A549 (cell line): ENCODE data around the gene CAPN6. TPM values are rescaled to one million over a fixed set of nuclear protein-coding genes. Genes with fewer than 3 reads are reported as not detected.

Experiments used
- ATAC-seq, 2 experiments: fragments of 200-7000 bp in 1 of 2; fragments of >200 bp in 1 of 2; cut with Nextera tagmentation in 1 of 2; cut with Tn5 transposase in 1 of 2; 3 replicates each; pipeline versions ENCODE4 v1.8.0 to v1.9.1; 2018 to 2020; ENCODE audit warnings: mild to moderate bottlenecking in 1 of 2, moderate library complexity in 1 of 2
- CTCF ChIA-PET: fragments of 300-600 bp; sonication (Branson Sonifier 250); formaldehyde crosslinking; extraction: SDS; loops from one replicate; lab custom pipeline; 2021; ENCODE audit warnings: antibody characterized with exemption, inconsistent platforms; lab: Yijun Ruan, JAX
- POLR2A ChIA-PET: fragments of 350-600 bp; formaldehyde crosslinking; extraction: SDS; loops from one replicate; lab custom pipeline; 2021; ENCODE audit warnings: antibody characterized with exemption, inconsistent platforms; lab: Yijun Ruan, JAX
- DNase-seq, 2 experiments: peaks; one replicate each; pipeline versions ENCODE4 v3.0.0 to v3.0.0-alpha.2; 2011 to 2016; ENCODE audit warnings: low read depth in 1 of 2, low spot score in 1 of 2
- FAIRE-seq: peaks from 2 replicates; lab custom pipeline; 2011; peaks lifted over from hg19 to GRCh38; lab: Jason Lieb, UNC
- H3K27ac ChIP-seq, 2 experiments: fragments of >200 bp; sonication (Bioruptor Twin); formaldehyde crosslinking; 3 replicates each; pipeline ENCODE4 v1.5.1; 2016 to 2017
- H3K4me1 ChIP-seq: fragments of >200 bp; sonication (Bioruptor Twin); formaldehyde crosslinking; 3 replicates; pipeline ENCODE4 v1.6.1; 2016
- H3K4me2 ChIP-seq: fragments of >200 bp; sonication (Bioruptor Twin); formaldehyde crosslinking; 3 replicates; pipeline ENCODE4 v1.6.1; 2016
- H3K4me3 ChIP-seq: fragments of >200 bp; sonication (Bioruptor Twin); formaldehyde crosslinking; 3 replicates; pipeline ENCODE4 v1.5.1; 2016
- H3K9me3 ChIP-seq: fragments of >200 bp; sonication (Bioruptor Twin); formaldehyde crosslinking; 3 replicates; pipeline ENCODE4 v1.6.1; 2016
- BHLHE40 ChIP-seq: IDR thresholded peaks from 2 replicates; pipeline ENCODE4 v1.6.1; 2012; ENCODE audit warnings: low read depth, low read length, inconsistent platforms
- CBX8 ChIP-seq: fragments of 200-600 bp; sonication (generic); IDR thresholded peaks from 2 replicates; pipeline ENCODE4 v1.6.1; 2016
- CEBPB ChIP-seq, 2 experiments: fragments of >200 bp in 1 of 2; sonication (Bioruptor Twin) in 1 of 2; formaldehyde crosslinking in 1 of 2; IDR thresholded peaks; 2 replicates each; pipeline ENCODE4 v1.6.1; 2012 to 2016
- EHF ChIP-seq: fragments of 250-450 bp; sonication (Bioruptor Pico); IDR thresholded peaks from 2 replicates; pipeline ENCODE4 v1.5.0; 2020; ENCODE audit warnings: mild to moderate bottlenecking
- EP300 ChIP-seq, 2 experiments: fragments of >200 bp; sonication (Bioruptor Twin); formaldehyde crosslinking; IDR thresholded peaks; 2 replicates in 1 of 2; 3 replicates in 1 of 2; pipeline ENCODE4 v1.6.1; 2016 to 2017
- ESRRA ChIP-seq: fragments of 150-350 bp; IDR thresholded peaks from 2 replicates; pipeline ENCODE4 v1.6.1; 2014; ENCODE audit warnings: mild to moderate bottlenecking, low read length, borderline replicate concordance
- FOSB ChIP-seq: fragments of 250-450 bp; sonication (Bioruptor Pico); IDR thresholded peaks from 2 replicates; pipeline ENCODE4 v1.5.0; 2020; ENCODE audit warnings: mild to moderate bottlenecking, moderate library complexity
- HOXB13 ChIP-seq: fragments of 250-450 bp; sonication (Bioruptor Pico); IDR thresholded peaks from 2 replicates; pipeline ENCODE4 v1.5.0; 2020; ENCODE audit warnings: low read depth, mild to moderate bottlenecking, moderate library complexity
- HOXB5 ChIP-seq: fragments of 250-450 bp; sonication (Bioruptor Pico); IDR thresholded peaks from 2 replicates; pipeline ENCODE4 v1.5.0; 2020; ENCODE audit warnings: mild to moderate bottlenecking, moderate library complexity
- JUN ChIP-seq, 2 experiments: fragments of >200 bp; sonication (Bioruptor Twin); formaldehyde crosslinking; IDR thresholded peaks; 2 replicates in 1 of 2; 3 replicates in 1 of 2; pipeline ENCODE4 v1.6.1; 2016 to 2017
- KDM5A ChIP-seq: fragments of 200-600 bp; sonication (generic); IDR thresholded peaks from 2 replicates; pipeline ENCODE4 v1.6.1; 2016; ENCODE audit warnings: antibody characterized with exemption, mild to moderate bottlenecking
- MAZ ChIP-seq: fragments of 150-350 bp; IDR thresholded peaks from 2 replicates; pipeline ENCODE4 v1.6.1; 2014; ENCODE audit warnings: antibody characterized with exemption, low read depth, low read length, borderline replicate concordance
- MYC ChIP-seq: IDR thresholded peaks from 2 replicates; pipeline ENCODE4 v1.6.1; 2012; ENCODE audit warnings: mild to moderate bottlenecking, inconsistent platforms, low read length, improper control_type of control experiment, borderline replicate concordance
- NFE2L2 ChIP-seq: fragments of 150-350 bp; conservative IDR thresholded peaks from 2 replicates; pipeline ENCODE4 v1.6.1; 2014; ENCODE audit warnings: low read length
- RAD21 ChIP-seq, 2 experiments: fragments of >200 bp in 1 of 2; sonication (Bioruptor Twin) in 1 of 2; formaldehyde crosslinking in 1 of 2; IDR thresholded peaks in 1 of 2; conservative IDR thresholded peaks in 1 of 2; 2 replicates in 1 of 2; 3 replicates in 1 of 2; pipeline ENCODE4 v1.6.1; 2012 to 2018; ENCODE audit warnings: inconsistent platforms in 1 of 2
- RFX5 ChIP-seq: fragments of 450-650 bp; IDR thresholded peaks from 2 replicates; pipeline ENCODE4 v1.7.1; 2014; ENCODE audit warnings: antibody characterized with exemption, mild to moderate bottlenecking, moderate library complexity
- TFCP2L1 ChIP-seq: fragments of 250-450 bp; sonication (Bioruptor Pico); IDR thresholded peaks from 2 replicates; pipeline ENCODE4 v1.5.0; 2021; ENCODE audit warnings: mild to moderate bottlenecking
- TP53 ChIP-seq: fragments of 250-450 bp; sonication (Bioruptor Pico); IDR thresholded peaks from 2 replicates; pipeline ENCODE4 v1.5.0; 2021; ENCODE audit warnings: mild to moderate bottlenecking, moderate library complexity
- ZC3H11A ChIP-seq: fragments of 450-650 bp; IDR thresholded peaks from 2 replicates; pipeline ENCODE4 v1.6.1; 2014; ENCODE audit warnings: antibody characterized with exemption, mild to moderate bottlenecking
- WGBS: methylation state at CpG from one replicate; pipeline ENCODE4 v1.1.6; 2017; ENCODE audit errors: missing lambda C conversion rate; 5-methylcytosine and 5-hydroxymethylcytosine counted together
- polyA plus RNA-seq, 4 experiments: library from polyadenylated mRNA; depleted of rRNA in 3 of 4; stranded (reverse); fragments of >200 nt; fragmentation: RNase III in 1 of 4; extraction: RNeasy Plus Mini Kit Qiagen cat#74134 plus additional on column Dnase treatment in 1 of 4; gene quantifications; 2 replicates in 3 of 4; 3 replicates in 1 of 4; pipeline ENCODE4 v1.2.3, GENCODE V29; 2011 to 2017
- TF ChIP-seq, protein P1 (sequence below): IDR thresholded peaks from 2 replicates; pipeline ENCODE4 v1.6.1; 2012
- TF ChIP-seq, protein P2 (sequence below): fragments of >200 bp; sonication (Bioruptor Twin); formaldehyde crosslinking; IDR thresholded peaks from 3 replicates; pipeline ENCODE4 v1.6.1; 2016
- TF ChIP-seq, protein P3 (sequence below): fragments of 250-450 bp; sonication (Bioruptor Pico); IDR thresholded peaks from 2 replicates; pipeline ENCODE4 v1.5.0; 2020; ENCODE audit warnings: low read depth, mild to moderate bottlenecking, moderate library complexity
- TF ChIP-seq, protein P4 (sequence below): fragments of >200 bp; sonication (Bioruptor Twin); formaldehyde crosslinking; IDR thresholded peaks from 2 replicates; pipeline ENCODE4 v1.6.1; 2016
- TF ChIP-seq, protein P5 (sequence below): fragments of 250-450 bp; sonication (Bioruptor Pico); IDR thresholded peaks from 2 replicates; pipeline ENCODE4 v1.5.0; 2021; ENCODE audit warnings: mild to moderate bottlenecking, moderate library complexity, borderline replicate concordance

CAPN6 gene
- polyA plus RNA-seq, 2 of the 4 experiments (the other 2 are of a cell fraction), result not detected

DNA sequence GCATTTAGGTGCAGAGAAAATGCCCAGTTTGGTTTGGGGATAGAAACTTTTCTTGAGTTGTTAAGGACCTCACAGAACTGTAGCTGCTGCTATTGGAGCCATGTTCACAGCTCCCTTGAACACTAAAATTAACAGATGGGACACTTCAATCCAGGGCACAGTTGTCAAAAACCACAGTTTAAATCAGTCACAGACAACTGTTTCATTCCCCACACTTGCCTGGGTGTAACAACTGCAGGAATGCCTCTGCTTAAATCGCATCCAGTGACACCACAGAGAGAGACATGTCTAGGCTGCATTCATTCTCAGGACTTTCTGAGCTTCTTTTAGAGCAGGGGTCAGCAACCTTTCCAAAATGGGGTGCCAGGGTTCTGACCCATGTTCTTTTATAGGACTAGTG, 12.7 kb upstream of the CAPN6 start:
- CTCF ChIA-PET, result no interaction called here
- 31% methylated on average over 1 of the region's 1 CpG for WGBS

DNA sequence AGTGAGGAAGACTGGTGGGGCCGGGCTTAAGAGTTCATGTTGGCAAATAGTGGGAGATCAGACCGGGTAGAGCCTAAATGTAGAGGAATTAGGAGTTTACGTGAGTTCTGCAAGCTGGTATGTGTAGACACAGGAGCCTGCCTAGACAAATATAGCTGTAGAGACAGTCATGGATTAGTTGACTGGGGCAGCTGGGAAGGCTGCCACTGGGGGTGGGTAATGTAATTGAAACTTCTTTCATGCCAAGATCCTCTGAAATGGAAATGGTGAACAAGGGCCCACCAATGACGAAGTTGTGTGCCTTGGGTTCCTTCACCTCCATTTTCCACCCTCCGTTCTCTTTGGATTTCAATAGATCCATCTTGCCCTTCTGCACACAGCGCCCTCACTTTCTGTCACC, 11.9 kb upstream of the CAPN6 start:
- POLR2A ChIA-PET, result no interaction called here
- CTCF ChIA-PET, result no interaction called here
- TF ChIP-seq, protein P1, sequence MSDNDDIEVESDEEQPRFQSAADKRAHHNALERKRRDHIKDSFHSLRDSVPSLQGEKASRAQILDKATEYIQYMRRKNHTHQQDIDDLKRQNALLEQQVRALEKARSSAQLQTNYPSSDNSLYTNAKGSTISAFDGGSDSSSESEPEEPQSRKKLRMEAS, result no peak
- TF ChIP-seq HOXB13 (no peak), FOSB (CRISPR knock-in tag) (no peak), CEBPB (IDR thresholded peaks at IDR 0.05) (no peak), TFCP2L1 (CRISPR knock-in tag) (no peak), RAD21 (conservative IDR thresholded peaks at IDR 0.05 in 1 of 2, IDR thresholded peaks at IDR 0.05 in 1 of 2) (no peak), KDM5A (no peak), RFX5 (no peak), ESRRA (no peak), MAZ (no peak)
- TF ChIP-seq, protein P2, sequence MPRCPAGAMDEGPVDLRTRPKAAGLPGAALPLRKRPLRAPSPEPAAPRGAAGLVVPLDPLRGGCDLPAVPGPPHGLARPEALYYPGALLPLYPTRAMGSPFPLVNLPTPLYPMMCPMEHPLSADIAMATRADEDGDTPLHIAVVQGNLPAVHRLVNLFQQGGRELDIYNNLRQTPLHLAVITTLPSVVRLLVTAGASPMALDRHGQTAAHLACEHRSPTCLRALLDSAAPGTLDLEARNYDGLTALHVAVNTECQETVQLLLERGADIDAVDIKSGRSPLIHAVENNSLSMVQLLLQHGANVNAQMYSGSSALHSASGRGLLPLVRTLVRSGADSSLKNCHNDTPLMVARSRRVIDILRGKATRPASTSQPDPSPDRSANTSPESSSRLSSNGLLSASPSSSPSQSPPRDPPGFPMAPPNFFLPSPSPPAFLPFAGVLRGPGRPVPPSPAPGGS, result no peak
- TF ChIP-seq, protein P3, sequence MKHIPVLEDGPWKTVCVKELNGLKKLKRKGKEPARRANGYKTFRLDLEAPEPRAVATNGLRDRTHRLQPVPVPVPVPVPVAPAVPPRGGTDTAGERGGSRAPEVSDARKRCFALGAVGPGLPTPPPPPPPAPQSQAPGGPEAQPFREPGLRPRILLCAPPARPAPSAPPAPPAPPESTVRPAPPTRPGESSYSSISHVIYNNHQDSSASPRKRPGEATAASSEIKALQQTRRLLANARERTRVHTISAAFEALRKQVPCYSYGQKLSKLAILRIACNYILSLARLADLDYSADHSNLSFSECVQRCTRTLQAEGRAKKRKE (CRISPR knock-in tag), result no peak
- TF ChIP-seq, protein P4, sequence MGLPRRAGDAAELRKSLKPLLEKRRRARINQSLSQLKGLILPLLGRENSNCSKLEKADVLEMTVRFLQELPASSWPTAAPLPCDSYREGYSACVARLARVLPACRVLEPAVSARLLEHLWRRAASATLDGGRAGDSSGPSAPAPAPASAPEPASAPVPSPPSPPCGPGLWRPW, result no peak
- no peak for ATAC-seq
- Histone ChIP-seq H3K9me3 (no peaks in the 10 kb centered on the region), H3K27ac (no peak overlapping the region), H3K4me3 (no peak overlapping the region), H3K4me2 (no peak overlapping the region), H3K4me1 (no peaks in the 10 kb centered on the region)
- no peak for DNase-seq
- 16% methylated on average over 6 of the region's 6 CpGs for WGBS
- FAIRE-seq, result no peak

More for the DNA sequence above, 12.7 kb upstream of the CAPN6 start:
- H3K4me1 ChIP-seq, result no peaks in the 10 kb centered on the region
- H3K4me2 ChIP-seq, result no peak overlapping the region
- H3K4me3 ChIP-seq, result no peak overlapping the region
- DNase-seq, result no peak
- no peaks in the 10 kb centered on the region for H3K9me3 ChIP-seq
- no peak overlapping the region for H3K27ac ChIP-seq
- no peak for FAIRE-seq
- TF ChIP-seq RAD21 (conservative IDR thresholded peaks at IDR 0.05 in 1 of 2, IDR thresholded peaks at IDR 0.05 in 1 of 2), result no peak
- POLR2A ChIA-PET, result no interaction called here
- no peak for ATAC-seq

DNA sequence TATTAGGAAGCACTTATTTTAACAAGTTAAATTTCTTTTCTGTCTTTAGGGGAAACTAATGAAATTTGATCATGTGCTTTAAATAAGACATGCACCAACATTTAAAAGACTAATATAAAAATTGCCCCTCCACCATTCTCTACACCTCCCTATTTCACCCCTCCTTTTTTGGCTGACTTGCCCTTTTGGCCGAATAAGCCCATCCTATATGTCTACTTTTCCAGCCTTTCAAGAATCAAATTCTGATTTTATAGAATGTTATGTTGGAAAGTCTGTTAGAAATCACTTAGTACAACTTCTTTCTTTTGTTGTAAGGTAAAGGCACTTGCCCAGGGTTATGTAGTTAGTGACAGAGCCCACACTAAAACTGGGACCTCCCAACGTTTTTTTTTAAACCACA, 1.8 kb downstream of the CAPN6 start:
- DNase-seq, result no peak
- Histone ChIP-seq H3K27ac (no peak overlapping the region), H3K4me2 (no peak overlapping the region), H3K4me3 (no peak overlapping the region), H3K9me3 (no peaks in the 10 kb centered on the region), H3K4me1 (no peaks in the 10 kb centered on the region)
- WGBS, result 0% methylated on average over 2 of the region's 2 CpGs
- ChIA-PET POLR2A (no interaction called here), CTCF (no interaction called here)
- no peak for ATAC-seq
- no peak for FAIRE-seq
- TF ChIP-seq NFE2L2 (no peak), MAZ (no peak), JUN (IDR thresholded peaks at IDR 0.05) (no peak)
- TF ChIP-seq, protein P4, result no peak

DNA sequence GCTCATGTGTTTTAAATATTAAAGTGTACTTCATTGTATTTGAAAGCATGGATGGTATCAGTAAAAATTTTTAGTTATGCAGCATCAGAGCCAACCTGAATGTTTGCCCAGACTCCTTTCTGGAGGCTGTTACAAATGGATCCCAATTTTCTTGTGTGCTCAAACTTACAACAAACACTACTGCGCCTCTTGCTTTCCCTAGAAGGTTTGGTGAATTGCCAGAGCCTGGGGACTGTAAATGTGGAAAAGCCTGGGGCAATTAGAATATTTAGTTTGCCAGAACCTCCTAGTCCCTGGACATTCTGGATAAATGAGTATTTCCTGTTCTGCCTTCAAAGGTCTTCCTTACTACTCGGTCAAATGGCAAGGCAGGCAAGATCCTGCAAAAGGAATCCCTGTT, 4.8 kb downstream of the CAPN6 start:
- ChIA-PET POLR2A (no interaction called here), CTCF (interaction anchor here (0.6 kb wide), 1 partner anchor 92 kb away, joined by 4 read pairs; no protein-coding TSS in a partner anchor)
- Histone ChIP-seq H3K4me1 (no peaks in the 10 kb centered on the region), H3K9me3 (no peaks in the 10 kb centered on the region), H3K4me3 (no peak overlapping the region), H3K27ac (no peak overlapping the region), H3K4me2 (no peak overlapping the region)
- DNase-seq (no peak), ATAC-seq (no peak), FAIRE-seq (no peak)
- 0% methylated on average over 2 of the region's 2 CpGs for WGBS
- TF ChIP-seq, protein P3 (CRISPR knock-in tag), result no peak
- TF ChIP-seq RAD21 (conservative IDR thresholded peaks at IDR 0.05 in 1 of 2, IDR thresholded peaks at IDR 0.05 in 1 of 2), result no peak
- no peak for TF ChIP-seq ZC3H11A
- no peak for TF ChIP-seq RFX5
- TF ChIP-seq ESRRA, result no peak
- no peak for TF ChIP-seq TP53
- TF ChIP-seq EHF (CRISPR knock-in tag), result no peak
- TF ChIP-seq HOXB5, result no peak
- no peak for TF ChIP-seq MYC
- TF ChIP-seq, protein P5, sequence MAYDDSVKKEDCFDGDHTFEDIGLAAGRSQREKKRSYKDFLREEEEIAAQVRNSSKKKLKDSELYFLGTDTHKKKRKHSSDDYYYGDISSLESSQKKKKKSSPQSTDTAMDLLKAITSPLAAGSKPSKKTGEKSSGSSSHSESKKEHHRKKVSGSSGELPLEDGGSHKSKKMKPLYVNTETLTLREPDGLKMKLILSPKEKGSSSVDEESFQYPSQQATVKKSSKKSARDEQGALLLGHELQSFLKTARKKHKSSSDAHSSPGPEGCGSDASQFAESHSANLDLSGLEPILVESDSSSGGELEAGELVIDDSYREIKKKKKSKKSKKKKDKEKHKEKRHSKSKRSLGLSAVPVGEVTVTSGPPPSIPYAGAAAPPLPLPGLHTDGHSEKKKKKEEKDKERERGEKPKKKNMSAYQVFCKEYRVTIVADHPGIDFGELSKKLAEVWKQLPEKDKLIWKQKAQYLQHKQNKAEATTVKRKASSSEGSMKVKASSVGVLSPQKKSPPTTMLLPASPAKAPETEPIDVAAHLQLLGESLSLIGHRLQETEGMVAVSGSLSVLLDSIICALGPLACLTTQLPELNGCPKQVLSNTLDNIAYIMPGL (CRISPR knock-in tag), result no peak
- TF ChIP-seq, protein P4, result no peak
- TF ChIP-seq CBX8, result no peak
- no peak for TF ChIP-seq BHLHE40
- no peak for TF ChIP-seq EP300 (IDR thresholded peaks at IDR 0.05)
